Mesothelial cell of epicardium (in vitro differentiated cells): ENCODE results near the gene SNAPC4. TPM values are rescaled to one million over a fixed set of nuclear protein-coding genes. Genes with fewer than 3 reads are reported as not detected.

ENCODE experiments used
- DNase-seq, 2 experiments: peaks; one replicate each; pipeline ENCODE4 v3.0.0; 2021; ENCODE audit warnings: low spot score in 2 of 2; ENCODE audit not compliant: unreplicated experiment in 2 of 2
- H3K27ac Mint-ChIP-seq: 2 replicates; pipeline ENCODE4 v1.8.0; 2021; ENCODE audit warnings: mixed read lengths
- H3K27me3 Mint-ChIP-seq: 2 replicates; pipeline ENCODE4 v1.8.0; 2021; ENCODE audit warnings: low read depth, mixed read lengths
- H3K36me3 Mint-ChIP-seq: 2 replicates; pipeline ENCODE4 v1.8.0; 2021; ENCODE audit warnings: mixed read lengths
- H3K4me1 Mint-ChIP-seq: 2 replicates; pipeline ENCODE4 v1.8.0; 2021; ENCODE audit warnings: mixed read lengths
- H3K4me3 Mint-ChIP-seq: 2 replicates; pipeline ENCODE4 v1.8.0; 2021; ENCODE audit warnings: mild to moderate bottlenecking, moderate library complexity, mixed read lengths
- H3K9me3 Mint-ChIP-seq: 2 replicates; pipeline ENCODE4 v1.8.0; 2021; ENCODE audit warnings: mixed read lengths
- CTCF ChIP-seq: fragments of 200-600 bp; sonication (generic); IDR thresholded peaks from one replicate; pipeline ENCODE4 v1.5.0; 2021; ENCODE audit warnings: antibody characterized with exemption; ENCODE audit not compliant: unreplicated experiment
- total RNA-seq: library from RNA; stranded (reverse); gene quantifications from 3 replicates; pipeline ENCODE4 v1.2.1, GENCODE V29; 2021

The SNAPC4 gene
- 18.2 to 19.3 TPM (median 18.2 TPM) in 3 replicates for total RNA-seq

- Mint-ChIP-seq H3K4me1 (peaks cover 14% of the 10 kb centered on the region), H3K36me3 (peaks cover 13% of the 10 kb centered on the region), H3K4me3 (peak within 1 kb of the TSS; percentile 86), H3K27ac (peak within 1 kb of the TSS; percentile 89), H3K9me3 (no peaks in the 10 kb centered on the region), H3K27me3 (no peaks in the 10 kb centered on the region)
- peak; percentile 81 to 92 for DNase-seq
- peak; percentile 81 for TF ChIP-seq CTCF
These were observed at the start of gene SNAPC4 for GRCh38 chr9:136400038-136400834. SNAPC4 (minus strand) TSS chr9:136400170; CDS start chr9:136398428, 1,742 bp downstream.

GRCh38 chr9:136448655-136449054 is 48.7 kb upstream of the SNAPC4 start:
- no peak overlapping the region for H3K4me3 Mint-ChIP-seq
- no peaks in the 10 kb centered on the region for H3K27me3 Mint-ChIP-seq
- H3K36me3 Mint-ChIP-seq = peaks cover 35% of the 10 kb centered on the region
- no peaks in the 10 kb centered on the region for H3K9me3 Mint-ChIP-seq
- H3K4me1 Mint-ChIP-seq = no peaks in the 10 kb centered on the region
- no peak for DNase-seq
- H3K27ac Mint-ChIP-seq = no peak overlapping the region
- TF ChIP-seq CTCF = no peak

- H3K4me3 Mint-ChIP-seq = no peak overlapping the region
- no peaks in the 10 kb centered on the region for H3K4me1 Mint-ChIP-seq
- no peak overlapping the region for H3K27ac Mint-ChIP-seq
- no peak for TF ChIP-seq CTCF
- peaks cover 31% of the 10 kb centered on the region for H3K36me3 Mint-ChIP-seq
- H3K9me3 Mint-ChIP-seq = no peaks in the 10 kb centered on the region
- H3K27me3 Mint-ChIP-seq = no peaks in the 10 kb centered on the region
- no peak for DNase-seq
These were observed 47.3 kb upstream of the SNAPC4 start for GRCh38 chr9:136447173-136447778.

GRCh38 chr9:136445799-136446198 is 45.8 kb upstream of the SNAPC4 start:
- TF ChIP-seq CTCF = no peak
- Mint-ChIP-seq H3K27me3 (no peaks in the 10 kb centered on the region), H3K9me3 (no peaks in the 10 kb centered on the region), H3K27ac (no peak overlapping the region), H3K4me1 (no peaks in the 10 kb centered on the region), H3K36me3 (peaks cover 35% of the 10 kb centered on the region), H3K4me3 (no peak overlapping the region)
- DNase-seq = no peak

GRCh38 chr9:136444102-136444501 is 44.1 kb upstream of the SNAPC4 start:
- DNase-seq = no peak
- H3K4me1 Mint-ChIP-seq = no peaks in the 10 kb centered on the region
- H3K4me3 Mint-ChIP-seq = no peak overlapping the region
- peaks cover 31% of the 10 kb centered on the region for H3K36me3 Mint-ChIP-seq
- no peak overlapping the region for H3K27ac Mint-ChIP-seq
- no peaks in the 10 kb centered on the region for H3K9me3 Mint-ChIP-seq
- TF ChIP-seq CTCF = no peak
- no peaks in the 10 kb centered on the region for H3K27me3 Mint-ChIP-seq
